ENCODE measurements around the gene SLC38A2.
"Not testable (repeated sequence)": the region's sequence is repeated elsewhere in the genome, so short reads cannot be mapped to it uniquely, and the experiment has no call there.

The SLC38A2 gene

DNA sequence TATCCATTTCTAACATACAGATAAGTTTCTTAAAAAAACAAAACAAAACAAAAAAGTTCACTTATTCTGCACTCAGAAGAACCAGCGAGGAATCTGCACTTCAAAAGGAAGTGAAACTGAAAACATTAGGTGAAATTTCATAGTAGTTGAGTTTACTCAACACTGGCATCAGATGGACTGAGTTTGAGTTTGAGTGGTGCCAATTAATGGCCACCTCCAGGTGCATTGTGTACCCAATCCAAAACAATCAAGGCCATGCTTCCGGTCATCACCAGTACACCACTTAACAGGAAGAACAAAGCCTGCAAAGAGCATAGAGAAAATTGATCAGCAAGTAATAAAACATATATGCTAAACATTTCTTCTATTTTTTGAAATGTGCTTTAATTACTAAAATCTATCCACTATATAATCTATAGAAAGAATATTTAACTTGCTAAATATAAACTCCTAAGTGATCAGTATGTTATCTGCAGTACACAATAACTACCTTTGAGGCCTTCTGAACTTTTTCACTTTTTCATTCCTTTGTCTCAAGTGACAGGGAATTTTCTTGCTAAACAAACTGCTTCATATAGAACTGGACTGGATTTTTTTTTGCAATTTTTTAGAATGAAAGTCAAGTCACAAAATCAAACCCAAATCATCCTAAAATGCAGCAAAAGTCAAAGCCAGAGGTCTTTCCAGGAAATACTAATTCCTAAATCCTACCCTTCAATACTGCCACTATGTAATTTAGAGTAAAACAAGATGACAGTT lies 11.5 kb downstream of the SLC38A2 start:
- no peak for DNase-seq (ENCODE audit: low read depth)

DNA sequence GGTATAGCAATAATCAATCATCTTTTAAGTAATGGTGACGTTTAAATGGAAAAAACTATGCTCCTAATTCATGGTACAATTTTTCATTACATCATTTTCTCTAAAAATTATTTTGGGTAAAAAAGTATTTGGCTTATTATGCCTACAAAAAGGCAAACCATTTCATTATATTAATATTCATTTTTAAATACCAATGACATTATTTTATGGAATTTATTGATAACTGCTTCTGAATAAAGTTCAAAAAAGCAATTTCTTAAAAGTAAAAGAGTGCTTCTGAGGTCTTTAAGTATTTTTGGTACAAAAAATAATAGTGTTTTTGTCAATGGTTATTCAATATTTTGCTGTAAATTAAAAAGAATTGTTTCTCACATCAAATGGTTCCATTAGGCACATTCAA lies 12.2 kb downstream of the SLC38A2 start:
- no peak for DNase-seq (ENCODE audit: low read depth)

DNA sequence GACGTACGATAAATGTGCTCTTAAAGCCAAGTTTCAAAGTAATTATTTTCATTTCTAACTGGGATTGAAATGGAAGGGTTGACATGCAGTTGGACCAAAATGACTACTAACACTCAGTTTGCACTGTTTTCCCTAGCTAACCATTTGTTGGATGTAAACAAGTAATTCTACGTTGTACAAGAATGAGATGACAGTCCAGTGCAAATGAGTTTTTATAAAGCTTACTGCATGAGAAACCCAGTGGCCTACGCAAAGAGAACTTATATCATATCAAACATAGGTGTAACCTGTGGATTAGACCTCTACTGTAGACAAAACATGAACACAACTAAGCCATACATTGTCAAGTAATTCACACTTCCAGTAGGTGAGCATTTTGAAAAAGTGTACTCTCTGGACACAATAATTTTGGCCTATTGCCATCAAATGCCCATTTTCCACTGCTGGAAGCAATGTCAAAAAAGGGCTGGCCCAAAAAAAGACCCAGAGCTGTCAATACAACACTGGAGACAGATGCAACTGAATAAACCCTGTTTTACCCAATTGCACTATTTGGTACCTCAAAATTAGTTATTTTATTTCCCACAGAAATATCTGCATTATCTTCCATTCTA lies 12.8 kb downstream of the SLC38A2 start:
- DNase-seq (ENCODE audit: low read depth): no peak

DNA sequence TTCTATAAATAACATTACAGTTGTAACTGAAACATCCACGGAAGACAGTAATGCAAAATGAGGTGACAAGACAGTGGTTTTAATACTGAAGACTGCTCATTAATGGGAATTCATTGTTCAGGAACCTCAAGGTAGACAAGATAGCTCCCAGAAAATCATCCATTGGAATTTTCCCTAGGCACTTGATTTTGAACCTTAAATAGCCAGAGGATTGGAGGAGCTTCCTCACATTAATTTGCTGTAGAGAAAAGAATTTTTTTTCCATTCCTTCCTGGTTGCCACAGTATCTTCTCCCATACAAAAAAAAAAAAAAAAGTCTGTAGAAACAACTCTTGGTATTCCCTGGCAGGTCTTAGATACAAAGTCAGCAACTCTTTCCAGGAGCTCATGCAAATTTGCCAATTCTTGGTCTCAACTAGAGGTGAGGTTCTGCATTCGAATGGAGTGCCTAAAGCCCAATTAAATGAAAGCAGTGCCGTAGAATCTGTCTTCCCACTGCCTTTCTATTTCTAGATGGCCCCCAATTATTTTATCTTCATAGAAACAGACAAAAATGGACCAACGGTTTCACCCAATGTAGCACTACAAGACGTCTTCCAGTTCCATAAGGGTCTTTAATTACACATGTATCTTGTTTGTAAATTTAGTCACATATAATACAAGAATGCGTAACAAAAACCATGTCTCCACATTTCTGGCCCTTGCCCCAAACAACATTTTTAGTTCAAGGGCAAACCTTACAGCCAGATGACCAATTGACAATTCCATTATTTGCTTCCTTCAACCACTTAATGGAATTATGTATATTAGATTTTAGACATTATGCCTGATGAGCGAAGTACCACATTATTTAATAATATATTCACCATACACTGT lies 13.5 kb downstream of the SLC38A2 start:
- no peak for DNase-seq (ENCODE audit: low read depth)

DNA sequence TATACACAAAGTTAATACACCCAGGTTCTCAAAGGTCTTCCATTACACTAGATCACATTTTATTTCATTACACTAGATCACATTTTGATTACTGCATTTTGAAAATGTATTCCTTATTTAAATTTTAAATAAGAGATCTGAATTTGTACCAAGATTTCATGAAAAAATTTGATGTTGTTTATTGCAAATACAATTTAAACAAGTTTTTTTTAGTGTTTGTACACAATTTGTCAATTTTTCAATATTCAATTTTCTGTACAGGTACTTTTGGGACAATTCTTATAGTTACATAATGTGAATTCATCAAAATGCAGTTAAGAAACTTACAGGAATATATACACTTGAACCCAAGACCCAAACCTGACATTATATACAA lies 14.3 kb downstream of the SLC38A2 start:
- no peak for DNase-seq (ENCODE audit: low read depth)

DNA sequence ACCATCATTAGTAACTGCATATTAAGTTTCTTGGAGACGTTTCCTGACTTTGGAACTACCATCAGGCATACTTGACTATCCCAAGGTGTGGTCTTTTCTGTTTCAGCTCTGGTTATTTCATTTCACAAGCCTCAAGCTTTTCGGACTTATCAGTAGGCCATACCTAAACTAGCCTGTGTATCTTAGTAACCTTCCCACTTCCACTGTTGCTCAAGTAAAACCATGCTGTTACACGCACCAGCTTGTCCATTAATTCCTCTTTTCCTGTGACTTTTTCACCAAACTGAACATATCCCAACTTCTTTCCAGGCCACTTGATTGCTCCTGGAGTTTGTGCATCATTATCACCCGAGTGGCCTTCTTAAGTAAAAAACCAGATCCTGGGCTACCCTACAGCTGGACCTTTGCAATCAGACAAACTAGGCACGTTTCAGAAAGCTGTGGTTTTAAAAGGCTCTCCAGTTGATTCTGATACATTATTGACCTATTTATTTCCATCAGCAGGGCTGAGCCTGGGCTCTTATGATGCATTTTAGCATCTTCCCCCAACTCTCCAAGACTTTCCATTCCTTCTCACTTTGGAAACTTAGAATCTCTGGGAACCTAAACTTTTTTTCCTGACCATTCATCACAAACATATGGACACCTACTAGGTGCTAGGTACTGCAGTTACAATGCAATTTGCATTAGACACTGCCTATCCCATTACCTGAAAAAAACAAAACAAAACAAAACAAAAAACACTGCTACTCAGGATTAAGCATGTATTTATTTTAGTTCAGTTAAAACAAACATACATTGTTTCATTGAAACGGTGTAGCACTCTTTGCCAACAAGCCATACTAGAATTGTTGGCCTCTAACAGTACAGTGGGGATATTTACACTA lies 14.9 kb downstream of the SLC38A2 start:
- DNase-seq (ENCODE audit: low read depth): no peak

DNA sequence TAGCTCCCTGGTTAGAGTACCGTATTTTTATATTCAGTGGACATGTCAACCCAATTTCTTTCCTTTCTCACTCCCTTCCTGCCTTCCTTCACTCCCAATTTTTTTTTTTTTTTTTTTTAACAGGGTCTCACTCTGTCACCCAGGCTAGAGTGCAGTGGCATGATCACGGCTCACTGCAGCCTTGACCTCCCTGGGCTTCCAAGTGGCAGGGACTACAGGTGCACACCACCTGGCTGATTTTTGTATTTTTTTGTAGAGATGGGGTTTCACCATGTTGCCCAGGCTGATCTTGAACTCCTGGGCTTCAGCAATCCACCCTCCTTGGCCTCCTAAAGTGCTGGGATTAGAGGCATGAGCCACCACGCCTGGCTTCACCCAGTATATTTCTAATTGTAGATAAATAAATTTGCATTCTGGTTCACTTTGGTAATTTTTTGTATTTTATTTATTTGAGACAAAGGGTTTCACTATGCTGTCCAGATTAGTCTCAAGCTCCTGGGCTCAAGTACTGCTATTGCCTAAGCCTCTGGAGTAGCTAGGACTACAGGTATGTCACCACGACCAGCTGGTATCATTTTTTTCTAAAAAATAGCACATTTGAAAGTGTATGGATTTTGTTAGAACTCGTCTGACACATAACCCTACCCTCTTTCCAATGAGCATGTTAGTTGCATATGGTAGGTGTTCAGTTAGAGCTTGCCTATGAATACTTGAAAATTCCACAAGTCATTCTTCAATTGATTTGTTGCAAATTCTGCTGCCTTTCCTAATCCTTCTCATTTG lies 15.7 kb downstream of the SLC38A2 start:
- DNase-seq (ENCODE audit: low read depth): no peak

DNA sequence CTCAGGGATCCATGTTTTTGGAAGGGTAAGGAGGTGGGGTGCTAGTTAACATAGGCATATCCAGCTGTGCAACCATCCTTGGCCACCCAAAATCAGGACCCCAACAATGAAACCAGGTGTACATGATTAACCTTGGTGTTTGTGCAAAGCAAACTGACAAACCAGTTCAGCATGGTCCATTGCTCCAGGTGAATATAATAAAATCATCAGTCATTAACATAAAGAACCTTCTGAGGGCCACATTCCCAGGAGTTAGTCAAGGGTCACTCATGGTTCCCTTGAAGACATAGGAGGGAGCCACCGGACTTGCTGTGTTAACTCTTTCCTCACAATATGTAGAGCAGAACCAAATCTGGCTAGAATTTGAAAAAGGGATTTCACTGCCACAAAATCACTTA lies 17.8 kb downstream of the SLC38A2 start:
- no peak for DNase-seq (ENCODE audit: low read depth)

DNA sequence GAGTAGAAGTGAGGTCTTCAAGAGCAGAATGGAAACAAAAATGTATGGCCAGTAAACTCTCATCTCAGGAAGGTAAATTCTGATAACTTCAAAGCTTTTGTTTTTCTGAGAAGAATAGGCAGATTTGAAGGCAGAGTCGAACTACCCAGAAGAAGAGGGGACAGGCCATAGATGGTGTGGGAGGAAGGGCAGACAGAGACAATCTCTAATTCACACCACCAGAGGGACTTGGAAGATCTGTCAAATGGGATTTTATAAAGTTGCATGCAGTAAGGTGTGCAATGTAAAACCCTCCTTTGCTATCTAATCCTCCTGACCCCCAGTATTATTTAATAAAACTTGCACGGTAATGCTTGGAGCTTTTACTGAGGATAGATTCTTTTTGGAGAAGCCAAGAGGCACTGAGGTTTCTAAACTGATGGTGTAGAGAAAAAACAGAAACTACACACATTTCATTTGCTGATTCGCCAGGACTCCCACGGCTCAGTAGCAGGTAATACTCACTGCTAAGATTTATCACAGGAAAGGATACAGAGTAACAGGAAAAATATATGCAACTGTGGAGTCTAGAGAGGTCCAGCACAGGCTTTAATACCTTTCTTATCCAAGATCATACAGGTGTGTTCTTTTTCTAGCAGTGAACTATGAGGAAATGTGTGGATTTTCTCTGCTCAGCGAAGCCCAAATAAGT lies 18.3 kb downstream of the SLC38A2 start:
- no peak for DNase-seq (ENCODE audit: low read depth)

DNA sequence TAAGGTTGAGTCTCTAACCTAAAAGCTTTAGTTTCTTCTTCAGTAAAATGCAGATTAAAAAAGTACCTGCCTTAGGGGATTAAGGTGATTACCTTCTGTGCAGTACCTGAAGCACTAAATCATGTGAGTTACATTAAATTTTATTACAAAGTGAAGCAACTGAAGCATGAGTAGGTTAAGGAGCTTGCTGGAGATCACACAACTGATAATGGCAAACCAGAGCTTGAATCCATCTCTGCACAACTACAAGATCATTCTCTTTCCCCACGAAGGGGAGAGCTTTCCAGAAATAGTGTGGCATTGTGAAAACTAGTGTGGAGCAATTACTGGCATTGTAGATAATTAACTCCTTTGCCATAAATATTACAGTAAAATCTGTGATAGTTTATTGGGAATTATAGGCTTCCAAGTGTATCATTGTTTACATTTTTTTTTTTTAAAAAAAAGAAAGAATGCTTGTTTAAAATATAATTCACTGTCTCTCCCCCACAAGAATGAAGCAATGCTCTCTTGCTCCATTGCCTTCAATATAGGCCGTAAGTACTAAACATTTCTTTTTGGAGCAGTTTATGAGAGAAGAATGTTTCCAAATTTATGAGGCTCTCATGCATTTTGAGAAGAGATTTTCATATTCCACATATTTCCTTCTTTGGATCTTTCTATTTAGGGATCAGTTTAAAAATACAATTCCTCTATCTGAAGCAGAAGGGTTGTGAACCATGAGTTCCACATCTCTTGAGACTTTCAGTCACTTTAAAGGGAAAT lies 20.5 kb downstream of the SLC38A2 start:
- DNase-seq (ENCODE audit: low read depth): no peak

DNA sequence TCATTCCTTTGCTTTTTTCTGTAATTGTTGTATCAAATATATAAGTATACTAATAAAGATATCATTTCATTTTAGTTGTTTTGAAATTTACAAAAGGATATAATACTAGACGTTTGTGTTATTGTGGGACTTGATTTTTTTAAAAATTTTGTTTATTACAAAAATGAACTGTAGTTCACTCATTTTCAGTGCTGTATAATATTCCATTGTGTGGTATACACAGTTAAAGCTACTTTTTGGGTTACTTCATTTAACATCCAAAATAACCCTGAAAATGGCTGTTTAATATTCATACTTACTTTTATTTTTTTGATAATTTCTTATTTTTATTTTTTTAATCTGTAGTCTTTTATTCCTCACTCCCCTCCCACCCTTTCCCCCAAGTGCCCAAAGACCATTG lies 21.4 kb downstream of the SLC38A2 start:
- DNase-seq (ENCODE audit: low read depth): no peak

DNA sequence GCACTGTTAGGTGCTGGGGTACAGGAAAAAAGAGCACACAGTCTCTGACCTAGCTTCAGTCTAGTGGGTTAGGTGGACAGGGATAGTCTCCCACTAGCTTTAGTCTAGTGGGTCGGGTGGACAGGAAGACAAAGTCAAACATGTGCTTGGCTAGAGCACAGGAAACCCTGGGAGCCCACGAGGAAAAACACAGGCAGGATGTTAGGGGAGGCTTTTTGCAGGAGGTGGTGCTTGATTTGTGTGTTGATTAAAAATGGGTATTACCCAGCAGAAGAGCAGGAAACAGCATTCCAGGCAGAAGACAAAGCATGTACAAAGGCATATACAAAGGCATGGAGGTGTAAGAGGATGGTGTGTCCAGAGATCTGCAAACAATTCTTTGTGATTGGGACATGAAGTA lies 23.3 kb downstream of the SLC38A2 start:
- no peak for DNase-seq (ENCODE audit: low read depth)

DNA sequence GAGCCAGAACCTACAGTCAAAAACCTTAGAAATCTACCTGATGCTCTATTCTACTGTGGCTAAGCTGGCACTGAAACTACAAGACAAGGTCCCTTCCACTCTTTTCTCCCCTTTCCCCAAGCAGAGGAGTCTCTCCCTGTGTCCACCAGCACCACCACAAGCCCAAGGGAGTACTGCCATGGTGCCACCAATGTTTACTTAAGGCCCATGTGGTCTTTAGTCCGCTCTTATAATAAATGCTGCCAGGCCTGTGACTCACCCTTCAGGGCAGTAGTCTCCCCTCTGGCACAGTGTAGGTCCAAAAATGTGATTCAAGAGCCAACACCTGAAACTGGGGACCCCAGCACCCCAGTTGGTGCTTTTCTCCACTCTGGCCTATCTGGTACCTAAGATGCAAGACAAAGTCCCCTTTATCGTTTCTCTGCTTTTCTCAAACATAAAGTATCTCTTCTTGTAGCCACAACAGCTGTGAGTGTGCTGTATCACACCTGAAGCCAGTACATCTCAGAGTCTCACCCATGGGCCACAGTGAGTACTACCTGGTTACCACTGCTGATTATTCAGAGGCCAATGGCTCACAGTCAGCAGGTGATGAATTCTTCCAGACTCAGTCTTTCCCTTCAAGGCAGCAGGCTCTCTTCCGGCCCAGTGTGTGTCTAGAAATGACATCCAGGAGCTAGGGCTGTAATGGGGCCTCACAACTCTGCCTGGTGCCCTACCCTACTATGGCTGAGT lies 29.3 kb downstream of the SLC38A2 start:
- DNase-seq (ENCODE audit: low read depth): no peak

DNA sequence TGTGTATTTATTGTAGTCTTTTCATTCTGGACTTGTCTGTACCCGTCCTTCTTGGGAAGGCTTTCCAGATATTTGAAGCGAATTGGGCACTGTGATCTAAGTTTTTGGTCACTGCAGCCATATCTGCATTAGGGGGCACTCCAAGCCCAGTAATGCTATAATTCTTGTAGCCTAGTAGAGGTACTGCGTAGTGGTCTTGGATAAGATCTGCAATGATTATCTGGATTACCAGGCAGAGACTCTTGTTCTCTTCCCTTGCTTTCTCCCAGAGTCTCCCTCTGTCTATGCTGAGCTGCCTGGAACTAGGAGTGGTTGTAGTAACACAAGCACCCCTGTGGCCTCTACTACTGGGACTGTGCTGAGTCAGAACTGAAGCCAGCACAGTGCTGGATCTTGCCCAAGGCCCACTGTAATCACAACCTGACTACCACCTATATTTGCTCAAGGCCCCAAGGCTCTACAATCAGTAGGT lies 30.0 kb downstream of the SLC38A2 start:
- no peak for DNase-seq (ENCODE audit: low read depth)

DNA sequence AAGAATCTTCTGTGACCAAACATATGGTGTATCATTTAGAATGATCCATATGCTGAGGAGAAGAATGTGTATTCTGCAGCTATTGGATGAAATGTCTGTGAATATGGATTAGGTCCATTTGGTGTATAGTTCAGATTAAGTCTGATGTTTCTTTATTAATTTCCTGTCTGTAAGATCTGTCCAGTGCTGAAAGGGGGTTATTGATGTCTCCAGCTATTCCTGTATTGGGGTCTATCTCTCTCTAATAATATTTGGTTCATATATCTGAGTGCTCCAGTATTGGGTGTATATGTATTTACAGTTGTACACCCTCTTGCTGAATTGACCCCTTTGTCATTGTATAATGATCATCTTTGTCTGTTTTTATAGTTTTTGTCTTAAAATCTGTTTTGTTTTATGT lies 33.5 kb downstream of the SLC38A2 start:
- no peak for DNase-seq (ENCODE audit: low read depth)

DNA sequence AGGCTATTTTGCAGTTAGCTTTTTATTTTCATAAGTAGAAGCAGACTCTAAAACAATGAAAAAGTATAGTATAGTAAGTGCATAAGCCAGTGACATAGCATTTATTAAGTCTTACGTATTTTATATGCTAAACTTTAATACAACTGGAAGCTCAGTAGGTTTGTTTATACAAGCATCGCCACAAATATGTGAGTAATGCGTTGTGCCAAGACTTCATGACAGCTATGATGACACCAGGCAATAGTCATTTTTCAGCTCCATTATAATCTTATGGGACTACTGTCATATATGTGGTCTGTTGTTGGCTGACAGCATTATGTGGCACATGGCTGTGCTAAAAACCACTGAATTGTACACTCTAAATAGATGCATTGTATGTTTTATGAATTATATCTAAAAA lies 40.3 kb downstream of the SLC38A2 start:
- no peak for DNase-seq (ENCODE audit: low read depth)

DNA sequence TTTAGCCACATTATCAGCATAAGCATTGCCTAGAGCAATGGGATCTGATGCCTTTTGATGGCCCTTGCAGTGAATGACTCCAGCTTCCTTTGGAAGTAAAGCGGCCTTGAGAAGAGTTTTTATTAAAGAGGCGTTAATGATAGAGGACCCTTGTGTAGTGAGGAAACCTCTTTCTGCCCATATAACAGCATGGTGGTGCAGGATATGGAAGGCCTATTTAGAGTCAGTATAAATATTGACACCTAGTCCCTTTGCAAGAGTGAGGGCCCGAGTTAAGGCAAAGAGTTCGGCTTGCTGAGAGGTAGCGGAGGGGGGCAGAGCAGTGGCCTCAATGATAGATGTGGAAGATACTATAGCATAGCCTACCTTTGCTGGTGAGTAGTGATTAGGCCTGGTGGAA lies 47.5 kb downstream of the SLC38A2 start:
- DNase-seq (ENCODE audit: low read depth): not testable (repeated sequence)

DNA sequence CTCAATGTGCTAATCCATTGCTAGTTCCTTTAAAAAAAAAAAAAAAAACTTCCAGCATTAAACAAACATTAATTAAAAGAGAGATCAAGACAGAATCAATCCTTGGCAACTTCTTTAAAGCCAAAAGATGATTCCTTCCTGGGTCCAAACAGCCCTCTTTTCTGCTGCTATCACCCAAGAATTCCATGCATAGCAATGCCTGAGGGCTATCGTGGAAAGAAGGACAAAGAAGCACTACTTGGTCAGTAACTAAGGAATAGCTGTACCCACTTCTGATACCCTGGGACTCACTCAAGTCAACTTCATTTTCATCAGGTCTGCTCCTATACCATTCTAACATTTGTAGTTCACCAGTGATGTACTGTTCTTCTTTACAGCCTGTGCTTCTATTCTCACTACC lies 51.8 kb downstream of the SLC38A2 start:
- DNase-seq (ENCODE audit: low read depth): no peak

DNA sequence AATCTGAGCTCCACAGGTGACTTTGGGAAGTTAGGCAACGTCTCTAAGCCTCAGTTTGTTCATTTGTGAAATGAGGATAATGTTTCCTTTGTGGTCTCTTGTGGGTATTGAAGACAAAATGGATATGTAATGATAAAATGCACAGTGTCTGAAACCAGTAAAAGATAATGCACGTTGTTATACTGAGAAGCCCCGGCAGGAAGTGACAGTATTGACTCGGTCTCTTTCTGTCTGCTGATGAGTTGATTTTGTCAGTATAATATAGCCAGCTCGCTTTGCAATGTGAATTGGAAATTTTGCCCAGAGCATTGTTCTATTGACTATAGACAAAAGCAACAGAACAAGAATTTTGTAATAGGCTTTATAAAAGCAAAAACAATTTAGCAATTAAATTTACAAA lies 54.5 kb downstream of the SLC38A2 start:
- no peak for DNase-seq (ENCODE audit: low read depth)

All from activated T-cell treated with anti-CD3 and anti-CD28 coated beads for 1 hour (primary cell).